GM19452 (cell line): ENCODE data around the gene ELMO1.

Experiments used
- ATAC-seq: cut with Tn5 transposase; IDR thresholded peaks from one replicate; pipeline ENCODE4 v1.9.1; 2021; ENCODE audit not compliant: unreplicated experiment

ELMO1 gene

DNA sequence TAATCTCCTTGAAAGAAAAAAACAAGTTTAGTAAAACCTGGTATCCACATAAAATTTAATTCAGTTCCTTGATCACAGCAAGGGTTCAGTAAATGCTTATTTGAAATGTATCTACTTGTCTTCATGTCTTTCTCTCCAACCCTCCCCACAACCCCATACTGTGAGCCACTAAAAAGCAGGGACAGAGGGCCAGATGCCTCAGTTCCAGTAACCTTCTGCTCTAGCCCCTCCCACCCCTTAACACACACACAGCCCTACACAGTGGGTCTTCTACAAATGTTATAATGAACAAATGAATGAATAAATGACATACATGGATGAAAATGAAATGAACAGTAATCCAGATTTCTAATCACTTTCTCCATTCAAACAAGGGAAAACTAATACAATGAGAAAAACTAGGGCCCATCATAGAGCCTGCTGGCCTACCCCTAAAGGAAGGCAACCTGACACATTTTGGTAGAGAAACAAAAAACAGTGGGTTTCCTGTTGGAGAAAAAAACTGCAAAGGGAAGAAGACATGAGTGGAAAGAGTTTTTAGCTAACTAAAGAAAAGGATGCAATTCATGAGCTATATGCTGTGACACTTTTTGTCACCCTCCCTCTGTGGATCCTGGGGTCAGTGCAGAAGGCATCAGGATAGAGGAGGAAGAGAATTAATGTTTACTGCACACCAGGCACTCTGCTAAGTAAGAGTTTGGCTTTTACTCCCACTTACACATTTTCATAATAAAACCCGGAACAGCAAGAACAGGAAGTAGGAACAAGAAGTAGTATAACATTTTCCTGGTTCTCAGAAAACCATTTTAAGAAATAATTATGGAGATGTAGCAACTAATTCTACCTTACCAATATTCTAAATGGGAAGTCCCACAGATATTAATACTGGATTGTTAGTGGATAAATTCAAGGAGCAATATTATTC lies 38.1 kb downstream of the ELMO1 start:
- no peak for ATAC-seq

DNA sequence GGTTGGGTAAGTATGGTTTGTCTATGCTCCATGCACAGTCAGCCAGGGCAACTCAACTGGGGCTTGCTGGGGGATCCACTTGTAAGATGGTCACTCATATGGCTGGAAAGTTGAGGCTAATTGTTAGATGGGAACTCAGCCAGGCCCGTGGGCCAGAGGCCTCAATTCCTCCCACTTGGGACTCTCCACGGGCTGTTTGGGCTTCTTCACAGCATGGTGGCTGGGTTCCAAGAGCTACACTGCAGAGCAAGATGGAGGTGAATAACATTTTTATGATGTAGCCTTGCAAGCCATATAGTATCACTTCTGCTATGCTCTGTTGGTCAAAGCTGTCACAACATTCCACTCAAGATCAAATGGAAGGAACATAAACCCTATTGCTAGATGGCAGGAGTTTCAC lies 39.2 kb downstream of the ELMO1 start:
- ATAC-seq = no peak

DNA sequence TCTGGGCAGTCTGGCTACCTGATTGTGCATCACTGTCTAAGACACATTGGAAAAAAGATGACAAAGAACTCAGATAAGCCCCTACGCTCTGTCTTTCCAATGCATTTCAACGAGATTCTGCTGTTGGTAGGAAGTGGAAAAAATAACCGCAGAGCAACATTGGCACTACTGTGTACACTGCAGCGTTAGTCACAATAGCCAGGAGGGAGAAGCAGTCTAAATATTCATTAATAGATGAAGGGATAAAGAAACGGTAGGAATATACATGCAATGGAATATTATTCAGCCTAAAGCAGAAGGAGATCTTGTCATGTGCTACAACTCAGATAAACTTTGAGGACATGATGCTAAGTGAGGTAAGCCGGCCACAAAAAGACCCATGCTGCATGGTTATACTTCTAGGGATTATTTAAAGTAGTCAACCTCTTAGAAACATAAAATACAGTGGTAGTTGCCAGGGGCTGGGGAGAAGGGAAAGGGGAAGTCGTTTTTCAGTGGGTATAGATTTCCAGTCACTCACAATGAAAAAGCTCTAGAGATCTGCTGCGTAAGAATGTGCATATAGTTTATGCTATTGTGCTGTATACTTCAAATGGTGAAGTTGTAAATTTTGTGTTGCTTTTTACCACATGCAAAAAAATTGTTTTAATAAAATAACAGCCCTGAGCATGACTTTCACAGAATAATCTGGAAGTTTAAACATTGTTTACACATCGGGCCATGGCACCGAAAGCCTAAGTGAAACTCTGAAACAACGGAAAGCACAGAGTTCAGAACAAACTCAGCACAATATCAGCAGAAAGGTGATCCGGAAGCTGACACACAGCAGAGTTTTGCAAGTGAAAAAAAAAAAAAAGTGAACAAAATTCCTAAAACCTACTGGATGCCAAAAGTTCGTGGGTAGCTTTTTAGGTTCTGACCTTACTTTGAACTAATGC lies 40.1 kb downstream of the ELMO1 start:
- no peak for ATAC-seq

- ATAC-seq = no peak
Measured at GRCh38 chr7:37405603-37406122, 43.0 kb downstream of the ELMO1 start.

GRCh38 chr7:37405128-37405527 lies 43.5 kb downstream of the ELMO1 start:
- ATAC-seq = no peak

DNA sequence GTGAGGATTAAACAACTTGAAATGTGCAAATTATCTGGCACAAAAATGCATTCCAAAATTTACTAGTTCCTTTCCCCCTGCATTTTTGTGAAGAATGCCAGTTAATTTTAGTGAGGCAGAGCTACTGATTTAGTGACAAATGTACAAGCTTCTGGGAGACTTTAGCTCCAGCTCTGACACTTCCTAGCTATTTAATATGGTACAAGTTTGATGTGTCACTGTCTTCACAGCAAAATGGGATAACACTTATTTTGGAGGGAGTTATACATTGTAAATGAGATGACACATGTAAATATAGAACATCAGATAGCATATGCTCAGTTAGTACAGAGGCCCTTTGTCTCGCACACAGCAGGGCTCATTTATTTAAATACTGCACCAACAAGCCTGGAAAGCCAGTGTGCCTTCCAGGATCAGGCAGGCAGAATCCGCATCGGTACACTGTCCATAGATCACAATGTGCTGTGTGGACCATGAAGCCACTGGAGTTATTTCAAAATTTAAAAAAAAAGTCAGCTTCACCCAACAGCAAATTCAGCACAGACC lies 48.7 kb downstream of the ELMO1 start:
- no peak for ATAC-seq

- no peak for ATAC-seq
Measured at GRCh38 chr7:37398403-37398802, 50.3 kb downstream of the ELMO1 start.

GRCh38 chr7:37395618-37396259 lies 52.9 kb downstream of the ELMO1 start:
- ATAC-seq = no peak

- ATAC-seq = no peak
Measured at GRCh38 chr7:37394158-37394557, 54.5 kb downstream of the ELMO1 start.

GRCh38 chr7:37393476-37393875 lies 55.2 kb downstream of the ELMO1 start:
- no peak for ATAC-seq

DNA sequence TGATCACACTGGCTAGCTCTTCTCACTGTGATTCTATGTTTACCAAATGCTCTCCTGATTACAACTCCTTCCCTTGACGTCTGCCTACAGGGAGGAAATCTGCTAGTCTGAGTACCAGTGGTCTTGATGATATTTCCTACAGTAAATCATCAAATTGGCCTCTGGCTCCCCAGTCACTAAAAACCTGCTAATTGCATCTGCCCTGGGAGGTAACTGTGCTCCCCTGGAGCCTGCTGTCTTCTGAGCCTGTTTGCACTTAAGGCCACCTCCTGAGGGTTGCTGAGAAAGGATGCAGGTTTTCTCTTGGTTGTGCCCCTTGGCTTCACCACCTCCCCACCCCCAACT lies 56.0 kb downstream of the ELMO1 start:
- no peak for ATAC-seq

DNA sequence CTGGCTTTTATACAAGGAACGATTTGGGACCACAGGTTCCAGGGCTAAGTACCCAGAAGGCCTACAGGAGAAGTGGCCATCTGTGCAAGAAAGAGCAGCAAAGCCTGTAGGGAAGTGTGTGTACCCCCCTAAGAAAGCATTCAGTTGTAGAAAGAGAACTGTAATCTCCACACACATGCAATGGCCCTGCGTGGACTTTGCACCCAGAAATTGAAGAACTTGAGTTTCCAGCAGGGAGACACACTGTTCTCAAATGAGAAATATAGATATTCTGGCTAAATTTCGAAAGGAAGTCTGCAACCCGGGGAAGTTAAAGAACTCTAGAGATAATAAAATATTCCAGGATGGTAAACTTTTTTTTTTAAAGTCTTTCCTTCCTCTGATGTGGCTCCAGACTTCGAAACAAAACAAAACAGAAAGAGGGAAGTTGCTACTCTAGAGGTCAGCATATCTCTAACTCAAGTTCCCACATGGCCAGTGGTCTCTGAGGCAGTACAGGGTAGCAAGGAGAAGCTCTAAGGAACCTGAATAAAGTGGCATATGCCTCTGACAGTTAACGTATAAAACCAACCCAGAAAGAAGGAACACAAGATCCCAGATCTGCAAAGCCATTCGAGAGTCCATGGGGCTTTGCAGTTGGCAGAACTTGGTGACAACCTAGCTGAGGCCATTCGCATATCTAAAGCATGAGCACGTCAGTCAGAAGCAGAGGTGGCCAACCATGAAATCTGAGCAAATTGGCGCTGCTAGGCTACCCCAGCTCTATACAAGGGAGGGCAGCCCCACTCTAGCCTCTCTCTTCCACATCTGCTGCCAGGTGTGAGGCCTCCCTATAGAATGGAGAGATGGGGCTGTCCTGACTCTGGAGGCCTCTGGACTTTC lies 56.6 kb downstream of the ELMO1 start:
- no peak for ATAC-seq

- no peak for ATAC-seq
Measured at GRCh38 chr7:37390114-37390513, 58.5 kb downstream of the ELMO1 start.

DNA sequence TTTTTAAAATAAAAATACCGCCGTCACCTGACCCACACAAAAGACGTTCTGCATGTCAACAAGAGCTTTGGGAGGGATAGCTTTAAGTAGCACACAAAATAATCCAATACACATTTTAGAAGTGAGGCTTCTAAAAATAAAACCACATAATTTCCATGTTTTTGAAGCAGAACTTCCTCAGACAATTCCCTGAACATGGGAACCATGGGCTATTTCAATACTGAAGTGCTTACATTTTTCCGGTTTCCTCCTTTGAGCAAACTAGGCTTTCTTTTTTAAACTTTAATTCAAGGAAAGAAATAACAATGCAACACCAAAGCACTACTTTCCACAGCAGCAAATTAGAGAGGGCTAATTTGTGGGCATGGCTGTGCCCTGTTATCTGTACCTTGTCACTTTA lies 59.9 kb downstream of the ELMO1 start:
- no peak for ATAC-seq

- no peak for ATAC-seq
Measured at GRCh38 chr7:37385787-37386186, 62.9 kb downstream of the ELMO1 start.

- ATAC-seq = no peak
Measured at GRCh38 chr7:37382546-37383088, 66.0 kb downstream of the ELMO1 start.

GRCh38 chr7:37380831-37381230 lies 67.8 kb downstream of the ELMO1 start:
- ATAC-seq = no peak

- no peak for ATAC-seq
Measured at GRCh38 chr7:37379546-37380277, 69.0 kb downstream of the ELMO1 start.

DNA sequence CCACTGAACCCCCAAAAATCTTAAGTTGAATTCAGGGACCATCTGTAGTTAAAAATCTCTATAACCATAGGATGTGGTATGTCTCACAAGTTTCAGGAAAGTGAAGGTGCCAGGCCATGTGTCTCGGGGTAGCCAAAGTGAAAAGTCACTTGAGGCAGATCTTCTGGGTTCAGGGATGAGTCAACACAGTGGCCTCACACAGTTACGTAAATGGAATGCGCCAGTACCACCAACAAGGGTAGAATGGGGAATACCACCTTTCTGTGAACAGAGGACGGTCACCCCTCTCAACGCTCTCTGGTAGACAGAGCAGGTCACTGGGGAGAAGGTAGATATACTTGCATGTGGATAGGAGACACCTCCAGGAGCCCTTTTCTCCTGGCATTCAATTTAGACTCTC lies 71.4 kb downstream of the ELMO1 start:
- ATAC-seq = no peak
